Adrenal gland (tissue), 5 donors: Measurements from ENCODE around the gene HHAT.

Experiments
- CTCF ChIP-seq, 6 experiments: fragments of 450-650 bp in 4 of 6; fragments of 200-600 bp in 2 of 6; sonication (generic) in 1 of 6; IDR thresholded peaks; 1 replicate in 5 of 6; 2 replicates in 1 of 6; pipeline versions ENCODE4 v1.5.1 to v1.8.0; 2016 to 2021; ENCODE audit warnings: antibody characterized with exemption in 6 of 6, mild to moderate bottlenecking in 2 of 6, moderate library complexity in 1 of 6
- POLR2A ChIP-seq, 2 donors: fragments of 450-650 bp; IDR thresholded peaks; one replicate each; pipeline ENCODE4 v1.6.1; 2017; ENCODE audit warnings: antibody characterized with exemption in 2 of 2, mild to moderate bottlenecking in 2 of 2, moderate library complexity in 1 of 2
- donor health status: DM: no; HTN: no; CAD: no.

- TF ChIP-seq CTCF (IDR thresholded peaks at IDR 0.05), result no peak
- TF ChIP-seq POLR2A (IDR thresholded peaks at IDR 0.05), result no peak
These were observed 361.5 kb downstream of the HHAT start for GRCh38 chr1:210690236-210690635.
